ENCODE measurements around the gene GPR3. TPM values are rescaled to one million over a fixed set of nuclear protein-coding genes. Genes with fewer than 3 reads are reported as not detected.

GPR3 gene
- total and polyA plus RNA-seq, 2 donors from 2014 or later = 0.38 to 0.77 TPM

- Histone ChIP-seq H3K27me3 (ENCODE audit: control insufficient read depth, insufficient read depth, low read length) (no peaks in the 10 kb centered on the region), H3K9ac (ENCODE audit: low read length in 3 of 3) (no peak within 1 kb of the TSS), H3K4me1 (ENCODE audit: control insufficient read depth in 2 of 3, insufficient read depth in 2 of 3, low read depth in 1 of 3, low read length in 3 of 3) (no peaks in the 10 kb centered on the region), H3K27ac (ENCODE audit: low read depth in 2 of 2, low read length in 2 of 2) (peak within 1 kb of the TSS; percentile 7 to 65), H3K4me3 (ENCODE audit: low read length in 3 of 3) (no peak within 1 kb of the TSS), H3K36me3 (ENCODE audit: control insufficient read depth in 2 of 3, insufficient read depth in 3 of 3, low read length in 3 of 3) (no peaks in the 10 kb centered on the region), H3K9me3 (ENCODE audit: control insufficient read depth in 2 of 3, insufficient read depth in 1 of 3, low read length in 3 of 3) (no peaks in the 10 kb centered on the region)
- DNase-seq (no peak), FAIRE-seq (no peak)
- no peak for TF ChIP-seq CTCF (IDR thresholded peaks at IDR 0.05; ENCODE audit: borderline replicate concordance, extremely low read depth, insufficient read depth)
- intact Hi-C loops (cut with DNase I) = no loop called here
Measured at GRCh38 chr1:27374362-27375086, 17.9 kb upstream of the GPR3 start, which contains the start of gene FCN3. Gene FCN3 (minus strand): TSS chr1:27374824. CDS start chr1:27374818, 6 bp downstream.

GRCh38 chr1:27377760-27378495 lies 14.5 kb upstream of the GPR3 start:
- Histone ChIP-seq H3K9ac (ENCODE audit: low read length in 3 of 3) (no peak overlapping the region), H3K36me3 (ENCODE audit: control insufficient read depth in 2 of 3, insufficient read depth in 3 of 3, low read length in 3 of 3) (no peaks in the 10 kb centered on the region), H3K4me1 (ENCODE audit: control insufficient read depth in 2 of 3, insufficient read depth in 2 of 3, low read depth in 1 of 3, low read length in 3 of 3) (no peaks in the 10 kb centered on the region), H3K9me3 (ENCODE audit: control insufficient read depth in 2 of 3, insufficient read depth in 1 of 3, low read length in 3 of 3) (no peaks in the 10 kb centered on the region), H3K4me3 (ENCODE audit: low read length in 3 of 3) (no peak overlapping the region), H3K27me3 (ENCODE audit: control insufficient read depth, insufficient read depth, low read length) (no peaks in the 10 kb centered on the region), H3K27ac (ENCODE audit: low read depth in 2 of 2, low read length in 2 of 2) (no peak overlapping the region)
- no peak for FAIRE-seq
- no peak for DNase-seq
- intact Hi-C loops (cut with DNase I) = no loop called here
- TF ChIP-seq CTCF (IDR thresholded peaks at IDR 0.05; ENCODE audit: borderline replicate concordance, extremely low read depth, insufficient read depth) = no peak

- intact Hi-C loops (cut with DNase I) = no loop called here
- Histone ChIP-seq H3K9ac (ENCODE audit: low read length in 3 of 3) (no peak overlapping the region), H3K9me3 (ENCODE audit: control insufficient read depth in 2 of 3, insufficient read depth in 1 of 3, low read length in 3 of 3) (no peaks in the 10 kb centered on the region), H3K36me3 (ENCODE audit: control insufficient read depth in 2 of 3, insufficient read depth in 3 of 3, low read length in 3 of 3) (no peaks in the 10 kb centered on the region), H3K4me1 (ENCODE audit: control insufficient read depth in 2 of 3, insufficient read depth in 2 of 3, low read depth in 1 of 3, low read length in 3 of 3) (no peaks in the 10 kb centered on the region), H3K27me3 (ENCODE audit: control insufficient read depth, insufficient read depth, low read length) (no peaks in the 10 kb centered on the region), H3K4me3 (ENCODE audit: low read length in 3 of 3) (no peak overlapping the region), H3K27ac (ENCODE audit: low read depth in 2 of 2, low read length in 2 of 2) (no peak overlapping the region)
- TF ChIP-seq CTCF (IDR thresholded peaks at IDR 0.05; ENCODE audit: borderline replicate concordance, extremely low read depth, insufficient read depth) = no peak
- DNase-seq = no peak
- no peak for FAIRE-seq
Measured at GRCh38 chr1:27379564-27380122, 12.8 kb upstream of the GPR3 start.
